ENCODE measurements around the gene SHROOM3.
A peak's percentile ranks its signal among the peaks of the same experiment; 100 is the strongest.

SHROOM3 gene

DNA sequence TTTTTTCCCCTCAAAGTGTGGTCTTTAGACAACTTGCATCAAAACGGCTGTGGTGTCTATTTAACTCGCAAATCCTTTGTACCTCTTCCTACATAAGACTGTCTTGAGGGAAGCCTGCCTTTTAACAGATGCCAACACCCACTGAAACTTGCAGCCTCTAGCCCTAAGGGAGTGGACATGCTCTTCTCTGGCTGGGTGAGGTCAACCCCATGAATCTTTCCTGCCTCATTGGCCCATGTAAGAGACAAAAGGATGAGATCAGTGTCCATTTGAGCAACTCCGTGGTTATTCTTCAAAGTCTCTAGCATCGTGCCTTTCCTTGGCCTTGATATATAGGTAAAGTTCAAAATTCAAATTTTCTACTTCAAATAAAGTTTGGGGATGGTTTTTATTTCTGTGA lies 134.7 kb downstream of the SHROOM3 start:
- peak overlapping the region; percentile 80 for H3K27ac ChIP-seq

DNA sequence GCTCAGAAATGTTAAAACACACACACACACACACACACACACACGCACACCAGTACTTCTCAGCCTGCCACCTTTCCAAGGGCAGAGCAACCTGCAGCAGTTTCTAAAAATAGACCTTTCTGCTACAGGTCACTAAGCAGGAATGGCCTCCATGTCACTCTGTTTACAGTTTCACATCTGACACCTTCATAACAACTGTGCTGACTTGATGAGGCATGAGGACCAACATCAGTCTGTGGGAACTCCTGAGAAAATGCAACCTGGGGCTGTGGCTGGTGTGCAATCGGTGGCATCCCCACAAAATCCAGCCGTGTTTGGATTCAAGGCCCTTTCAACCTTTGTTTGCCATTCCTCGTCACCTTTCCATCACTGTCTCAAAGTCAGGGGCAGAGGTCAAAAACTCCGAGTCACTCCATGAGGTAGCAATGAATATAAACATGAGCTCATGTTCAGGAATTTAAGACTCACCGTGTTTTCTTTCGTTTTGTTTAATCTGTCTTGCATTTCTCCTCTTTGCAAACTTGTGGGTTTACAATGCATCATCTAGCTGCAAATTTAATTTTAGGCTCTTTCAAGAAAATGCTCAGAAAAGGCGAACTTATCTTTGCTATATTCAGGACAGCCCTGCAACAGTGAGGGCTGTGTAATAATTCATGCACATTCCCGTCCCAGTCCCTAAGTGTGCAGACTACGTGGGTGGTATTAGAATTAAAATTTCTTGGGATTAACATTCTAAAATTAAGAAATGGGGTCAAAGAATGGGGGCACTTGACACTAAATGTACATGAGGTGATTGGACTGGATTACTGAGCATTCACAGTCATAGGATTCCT lies 135.3 kb downstream of the SHROOM3 start:
- H3K27ac ChIP-seq: peak overlapping the region; percentile 80
- TF ChIP-seq CTCF (IDR thresholded peaks at IDR 0.05) (no peak), ZFX (IDR thresholded peaks at IDR 0.05; ENCODE audit: borderline replicate concordance) (no peak)

More for the DNA sequence above, 134.7 kb downstream of the SHROOM3 start:
- TF ChIP-seq CTCF (IDR thresholded peaks at IDR 0.05) (no peak), ZFX (IDR thresholded peaks at IDR 0.05; ENCODE audit: borderline replicate concordance) (no peak)

- TF ChIP-seq CTCF (IDR thresholded peaks at IDR 0.05): no peak
- no peak for TF ChIP-seq ZFX (IDR thresholded peaks at IDR 0.05; ENCODE audit: borderline replicate concordance)
- H3K27ac ChIP-seq: peak overlapping the region; percentile 80
Observed at GRCh38 chr4:76571274-76571673, 136.2 kb downstream of the SHROOM3 start.

GRCh38 chr4:76572224-76572623 lies 137.2 kb downstream of the SHROOM3 start:
- peak overlapping the region; percentile 80 for H3K27ac ChIP-seq
- no peak for TF ChIP-seq CTCF (IDR thresholded peaks at IDR 0.05)
- TF ChIP-seq ZFX (IDR thresholded peaks at IDR 0.05; ENCODE audit: borderline replicate concordance): no peak

DNA sequence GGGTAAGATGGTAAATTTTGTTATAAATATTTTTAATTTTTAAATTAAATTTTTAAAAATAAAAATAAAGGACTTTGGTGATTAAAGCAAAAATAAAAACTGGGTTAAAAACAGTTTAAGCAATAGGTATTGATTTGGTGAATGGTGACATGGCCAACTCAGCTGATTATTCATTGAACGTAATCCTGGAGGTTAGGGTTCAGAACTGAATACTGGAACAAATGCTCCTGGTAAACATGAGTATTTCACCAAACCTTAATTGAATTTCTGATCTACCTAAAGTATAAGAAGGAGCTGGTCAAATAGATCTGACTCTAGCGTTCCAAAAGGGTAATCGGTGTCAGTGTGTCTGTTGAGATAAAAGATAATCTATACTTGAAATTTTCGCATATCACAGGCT lies 141.8 kb downstream of the SHROOM3 start:
- no peak overlapping the region for H3K27ac ChIP-seq
- TF ChIP-seq CTCF (IDR thresholded peaks at IDR 0.05) (no peak), ZFX (IDR thresholded peaks at IDR 0.05; ENCODE audit: borderline replicate concordance) (no peak)

DNA sequence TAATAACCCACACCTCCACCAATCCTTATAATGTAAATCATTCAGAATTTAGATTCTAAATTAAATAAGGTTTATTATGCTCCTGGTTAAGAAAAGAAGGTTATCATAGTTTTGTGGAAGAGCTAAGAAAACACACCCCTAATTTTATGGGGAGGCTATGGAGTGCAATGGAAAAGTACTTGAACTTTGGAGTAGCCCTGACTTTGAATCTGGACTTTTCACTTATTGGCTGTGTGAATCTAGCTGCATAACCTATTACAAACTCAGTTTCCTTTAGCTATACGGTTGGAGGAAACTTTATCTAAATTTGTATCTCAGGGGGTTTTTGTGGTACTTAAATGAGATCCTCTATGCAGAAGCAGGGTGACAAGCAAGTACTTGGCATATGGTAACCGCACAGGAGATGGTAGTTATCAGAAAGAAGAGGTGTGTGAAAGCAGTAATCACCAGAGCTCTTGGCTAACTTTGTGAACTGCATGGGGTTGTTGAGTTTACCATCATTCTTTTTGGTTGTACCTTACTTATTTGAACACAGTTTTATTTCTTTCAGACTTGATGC lies 143.1 kb downstream of the SHROOM3 start:
- H3K27ac ChIP-seq: no peak overlapping the region
- TF ChIP-seq ZFX (IDR thresholded peaks at IDR 0.05; ENCODE audit: borderline replicate concordance): no peak
- no peak for TF ChIP-seq CTCF (IDR thresholded peaks at IDR 0.05)
